Neural progenitor cell (in vitro differentiated cells): ENCODE measurements around the gene NDUFA7.
A peak's percentile ranks its signal among the peaks of the same experiment; 100 is the strongest.

Source experiments
- CTCF ChIP-seq: fragments of 200-600 bp; sonication (generic); IDR thresholded peaks from 2 replicates; pipeline ENCODE4 v1.5.1; 2017; ENCODE audit warnings: antibody characterized with exemption, mild to moderate bottlenecking
- EZH2phosphoT487 ChIP-seq: fragments of 200-600 bp; sonication (generic); IDR thresholded peaks from 2 replicates; pipeline ENCODE4 v1.6.1; 2017; ENCODE audit warnings: antibody characterized with exemption

GRCh38 chr19:8340341-8341096 lies 19.3 kb upstream of the NDUFA7 start:
- TF ChIP-seq EZH2phosphoT487 (no peak), CTCF (peak; percentile 25)
